Measurements from ENCODE around the gene FAM83G.
"Not testable (repeated sequence)": the region's sequence is repeated elsewhere in the genome, so short reads cannot be mapped to it uniquely, and the experiment has no call there.

The FAM83G gene

DNA sequence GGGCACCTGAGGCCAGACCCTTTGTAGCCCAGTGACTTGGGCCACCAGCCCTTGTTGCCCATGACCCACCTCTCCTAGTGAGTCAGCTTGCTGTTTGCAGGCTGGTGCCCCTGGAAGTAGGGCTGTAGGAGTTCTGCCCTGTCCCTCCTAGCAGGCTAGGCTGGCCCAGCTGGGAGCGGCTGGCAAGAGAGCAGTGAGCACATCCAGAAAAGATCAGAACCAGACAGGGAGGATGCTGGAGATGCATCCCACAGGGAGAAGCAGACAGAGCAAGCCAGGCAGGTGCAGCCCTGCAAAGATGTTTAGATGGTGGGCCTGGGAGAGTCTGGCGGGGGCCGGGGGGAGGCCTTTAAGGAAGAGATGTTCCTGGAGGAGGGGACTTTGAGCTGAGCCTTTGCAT is 50.2 kb downstream of the FAM83G start:
- DNase-seq (ENCODE audit: low spot score), result no peak

DNA sequence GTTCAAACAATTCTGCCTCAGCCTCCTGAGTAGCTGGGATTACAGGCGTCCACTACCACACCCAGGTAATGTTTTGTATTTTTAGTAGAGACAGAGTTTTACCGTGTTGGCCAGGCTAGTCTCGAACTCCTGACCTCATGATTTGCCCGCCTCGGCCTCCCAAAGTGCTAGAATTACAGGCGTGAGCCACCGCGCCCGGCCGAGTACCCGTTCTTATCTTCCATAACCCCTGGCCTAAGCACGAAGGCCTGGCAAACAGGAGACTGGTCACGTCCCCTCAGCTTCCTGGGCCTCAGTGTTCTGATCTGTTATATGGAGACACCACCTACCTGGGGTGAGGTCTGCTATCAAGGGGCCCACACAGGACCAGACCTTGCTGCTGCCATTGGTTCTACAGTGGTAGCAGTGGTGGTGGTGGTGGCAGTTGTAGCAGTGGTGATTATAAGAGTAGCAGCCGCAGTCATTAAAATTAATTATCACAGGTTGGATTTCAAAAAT is 51.3 kb downstream of the FAM83G start:
- DNase-seq (ENCODE audit: low spot score), result no peak

DNA sequence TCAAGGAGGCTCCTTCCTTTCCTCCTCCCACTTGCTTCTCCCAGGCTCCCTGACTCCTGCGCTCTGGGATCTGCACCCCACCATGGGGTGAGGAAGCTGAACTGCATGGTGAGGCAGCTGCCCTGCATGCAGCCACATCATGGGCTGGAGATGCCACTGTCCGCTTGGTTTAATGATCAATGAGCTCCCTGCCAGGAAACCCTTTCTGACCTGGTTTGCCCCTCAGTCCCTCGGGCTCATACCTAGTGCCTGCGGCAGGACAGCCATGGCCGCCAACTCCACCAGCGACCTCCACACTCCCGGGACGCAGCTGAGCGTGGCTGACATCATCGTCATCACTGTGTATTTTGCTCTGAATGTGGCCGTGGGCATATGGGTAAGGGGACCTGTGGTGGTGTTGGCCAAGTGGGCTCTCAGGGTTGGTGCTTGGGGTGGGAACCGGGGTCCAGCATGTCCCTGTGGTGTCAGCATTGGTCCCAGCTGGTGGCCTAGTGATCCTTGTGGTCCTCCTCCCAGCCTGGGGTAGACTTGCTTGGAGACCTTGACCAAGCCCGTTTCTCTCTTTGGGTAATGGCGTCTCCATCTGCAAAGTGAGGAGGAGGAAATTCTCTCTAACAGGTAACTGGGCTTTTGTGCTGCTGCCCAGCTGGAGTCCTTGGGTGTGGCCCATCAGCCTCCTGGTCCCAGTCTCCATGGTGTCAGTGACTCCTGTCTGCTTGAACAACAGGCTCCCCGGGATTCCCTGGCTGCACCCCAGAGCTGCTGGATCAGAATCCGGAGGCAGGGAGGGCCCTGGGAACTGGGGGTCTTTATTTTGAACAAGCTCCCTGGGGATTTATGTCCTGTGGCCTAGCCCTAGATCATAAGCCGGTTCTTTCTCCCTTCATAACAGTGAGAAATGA is 52.4 kb downstream of the FAM83G start, which contains the start of gene SLC5A10:
TSS of gene SLC5A10 (plus strand) at position 225 of the 902 bp plus-strand sequence. CDS start at position 266, 41 bp downstream.
- no peak for DNase-seq (ENCODE audit: low spot score)

DNA sequence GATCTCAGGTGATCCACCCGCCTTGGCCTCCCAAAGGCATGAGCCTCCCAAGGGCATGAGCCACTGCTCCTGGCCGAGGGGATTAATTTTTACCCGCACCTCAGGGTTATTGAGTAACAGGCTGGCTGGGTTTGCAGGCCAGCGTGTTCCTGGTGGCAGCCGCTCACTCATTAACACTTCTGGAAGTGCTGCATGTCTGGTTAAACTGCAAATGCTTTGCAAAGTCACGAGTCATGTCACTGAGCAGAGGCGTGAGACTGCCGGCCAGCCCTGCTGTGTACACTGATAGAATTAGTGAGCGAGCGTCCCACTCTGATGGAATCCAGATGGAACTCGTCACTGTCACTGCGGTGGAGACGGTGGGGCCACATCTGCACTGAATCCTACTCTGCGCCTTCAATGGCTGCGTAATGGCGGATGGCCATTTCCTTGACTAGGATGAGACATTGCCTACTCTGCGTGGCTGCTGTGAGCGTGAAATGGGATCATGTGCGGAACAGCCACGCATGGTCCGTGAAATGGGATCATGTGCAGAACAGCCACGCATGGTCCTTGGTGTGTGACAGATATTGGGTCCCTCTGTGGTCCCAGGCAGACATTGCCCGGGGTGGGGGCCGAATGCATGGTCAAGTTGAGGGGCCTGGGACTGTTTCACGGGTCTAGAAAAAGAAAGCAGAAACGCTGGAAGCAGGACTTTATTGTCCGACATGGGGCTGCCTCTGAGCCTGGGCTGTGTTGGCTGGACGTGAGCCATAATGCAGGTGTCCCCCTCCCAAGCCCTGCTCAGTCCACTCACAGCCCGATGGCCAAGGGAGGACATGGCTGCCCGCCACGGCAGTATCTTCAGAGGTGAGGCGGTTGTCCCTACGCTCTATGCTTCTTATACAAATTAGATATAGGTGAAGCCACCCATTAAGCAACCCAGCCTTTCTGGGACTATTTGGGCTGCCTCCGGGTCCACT is 53.3 kb downstream of the FAM83G start:
- DNase-seq (ENCODE audit: low spot score), result no peak

DNA sequence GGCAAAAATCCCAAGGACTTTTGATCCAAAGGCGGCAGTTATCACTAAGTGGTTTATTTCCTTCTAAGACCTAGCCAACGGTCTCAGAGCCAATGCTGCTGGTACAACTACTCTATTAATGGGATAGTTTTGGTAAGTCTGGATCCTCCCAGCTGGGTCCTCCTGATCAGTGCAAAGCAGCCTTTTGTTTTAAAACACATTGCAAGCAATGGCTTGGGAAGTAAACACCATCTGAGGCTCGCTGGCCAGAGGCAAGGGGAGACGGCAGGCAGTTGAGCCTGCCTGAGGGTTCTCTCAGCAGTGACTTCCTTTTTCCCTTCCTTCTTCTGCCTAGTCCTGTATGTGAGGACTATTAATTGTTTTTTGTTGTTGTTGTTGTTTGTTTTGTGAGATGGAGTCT is 54.2 kb downstream of the FAM83G start:
- no peak for DNase-seq (ENCODE audit: low spot score)

DNA sequence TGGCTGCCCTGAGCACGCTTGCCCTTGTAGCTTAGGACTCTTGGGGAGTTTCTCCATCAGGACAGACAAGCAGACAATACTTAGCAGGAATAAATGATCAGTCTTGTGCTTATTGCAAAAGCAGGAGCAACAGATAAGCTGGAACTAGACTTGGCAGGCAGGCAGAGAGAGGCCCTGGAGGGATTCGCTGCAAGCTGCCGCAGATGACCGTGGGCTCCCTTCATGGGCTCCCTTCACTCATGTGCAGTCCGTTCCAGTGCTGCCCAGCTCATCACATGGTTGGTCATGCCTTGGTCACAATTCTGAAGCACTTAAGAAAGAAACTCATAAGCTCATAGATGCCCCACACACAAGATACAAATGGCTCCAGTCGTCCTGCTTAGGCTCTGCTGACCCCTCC is 55.0 kb downstream of the FAM83G start:
- no peak for DNase-seq (ENCODE audit: low spot score)

DNA sequence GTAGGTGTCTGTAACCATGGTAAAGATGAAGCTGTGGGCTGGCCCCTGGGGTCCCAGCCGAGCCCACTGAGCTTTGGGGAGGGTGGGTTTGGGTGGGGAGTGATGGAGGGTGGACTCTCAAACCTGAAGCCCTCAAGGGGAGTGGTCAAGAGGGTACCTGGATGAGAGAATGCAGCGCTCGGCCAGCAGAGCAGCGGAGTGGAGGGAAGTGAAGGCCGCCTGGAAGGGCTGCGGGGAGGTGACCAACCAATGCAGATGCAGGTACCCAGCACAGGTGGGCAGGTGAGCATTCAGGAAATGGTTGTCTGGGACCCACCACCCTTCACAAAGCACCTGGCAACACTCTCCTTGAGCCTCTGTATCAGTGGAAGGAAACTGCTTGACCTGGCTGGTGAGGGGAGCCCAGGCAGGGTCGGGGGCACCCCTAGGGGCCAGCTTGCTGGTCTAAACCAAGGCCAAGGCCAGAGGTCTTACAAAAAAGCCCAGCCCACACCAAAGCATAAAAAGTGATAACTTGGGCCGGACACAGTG is 56.0 kb downstream of the FAM83G start:
- no peak for DNase-seq (ENCODE audit: low spot score)

DNA sequence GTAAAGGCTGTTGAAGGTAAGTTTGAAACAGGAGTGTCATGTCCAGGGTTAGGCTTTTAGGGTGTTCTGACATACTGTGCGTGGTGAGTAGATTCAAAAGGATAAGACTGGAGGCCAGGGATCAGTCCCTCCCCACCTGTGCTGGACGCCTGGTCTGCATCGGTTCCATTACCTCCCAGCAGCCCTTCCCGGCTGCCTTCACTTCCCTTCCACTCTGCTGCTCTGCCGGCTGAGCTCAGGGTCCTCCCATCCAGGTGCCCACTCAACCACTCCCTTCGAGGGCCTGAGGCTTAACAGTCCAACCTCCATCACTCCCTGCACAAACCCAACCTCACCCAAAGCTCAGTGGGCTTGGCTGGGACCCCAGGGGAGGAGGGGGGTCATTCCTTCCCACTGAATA is 56.7 kb downstream of the FAM83G start:
- DNase-seq (ENCODE audit: low spot score), result no peak

DNA sequence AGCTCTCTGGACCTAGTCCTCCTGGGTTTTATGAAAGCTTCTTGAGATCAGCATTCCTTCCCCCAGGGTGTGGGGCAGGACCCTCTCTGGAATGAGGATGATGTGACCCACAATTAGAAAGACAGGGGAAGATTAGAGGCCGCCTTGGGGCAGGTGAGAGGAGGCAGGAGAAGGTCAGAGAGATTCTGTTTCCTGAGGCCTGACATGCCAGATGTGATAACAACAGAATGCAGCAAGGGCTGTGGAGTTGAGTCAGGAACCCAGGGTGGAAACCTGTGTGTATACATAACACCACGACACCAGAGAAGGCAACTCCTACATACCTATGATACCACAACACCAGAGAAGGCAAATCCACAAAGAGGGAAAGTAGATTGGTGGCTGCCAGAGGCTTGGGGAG is 58.0 kb downstream of the FAM83G start:
- DNase-seq (ENCODE audit: low spot score), result no peak

DNA sequence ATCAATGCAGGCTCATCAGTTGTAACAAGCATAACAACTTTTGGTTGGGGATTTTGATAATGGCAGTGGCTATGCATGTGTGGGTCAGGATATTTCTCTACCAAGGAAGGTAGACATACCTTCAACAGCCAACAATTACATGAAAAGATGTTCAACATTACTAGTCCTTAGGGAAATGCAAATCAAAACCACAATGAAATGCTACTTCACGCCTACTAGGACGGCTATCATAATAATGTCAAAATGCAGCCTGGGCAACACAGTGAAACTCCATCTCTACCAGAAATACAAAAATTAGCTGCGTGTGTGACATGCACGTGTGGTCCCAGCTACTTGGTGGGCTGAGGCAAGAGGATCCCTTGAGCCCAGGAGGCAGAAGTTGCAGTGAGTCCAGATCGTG is 59.9 kb downstream of the FAM83G start:
- DNase-seq (ENCODE audit: low spot score), result no peak

DNA sequence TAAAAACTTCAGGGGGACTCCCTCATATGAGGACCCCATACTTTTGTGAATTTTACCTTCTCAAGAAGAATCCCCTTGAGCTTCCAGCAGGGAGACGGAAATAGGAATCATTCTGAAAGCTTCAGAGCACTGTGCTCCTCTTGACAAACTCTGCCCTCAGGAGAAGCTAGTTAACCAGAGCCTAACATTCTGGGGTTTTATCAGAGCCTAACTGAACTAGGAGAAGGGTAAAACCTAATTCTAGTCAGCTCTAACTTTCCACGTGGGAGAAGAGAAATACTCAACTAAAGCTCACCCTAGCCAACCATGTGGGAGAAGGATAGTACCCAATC is 65.9 kb downstream of the FAM83G start:
- no peak for DNase-seq (ENCODE audit: low spot score)

DNA sequence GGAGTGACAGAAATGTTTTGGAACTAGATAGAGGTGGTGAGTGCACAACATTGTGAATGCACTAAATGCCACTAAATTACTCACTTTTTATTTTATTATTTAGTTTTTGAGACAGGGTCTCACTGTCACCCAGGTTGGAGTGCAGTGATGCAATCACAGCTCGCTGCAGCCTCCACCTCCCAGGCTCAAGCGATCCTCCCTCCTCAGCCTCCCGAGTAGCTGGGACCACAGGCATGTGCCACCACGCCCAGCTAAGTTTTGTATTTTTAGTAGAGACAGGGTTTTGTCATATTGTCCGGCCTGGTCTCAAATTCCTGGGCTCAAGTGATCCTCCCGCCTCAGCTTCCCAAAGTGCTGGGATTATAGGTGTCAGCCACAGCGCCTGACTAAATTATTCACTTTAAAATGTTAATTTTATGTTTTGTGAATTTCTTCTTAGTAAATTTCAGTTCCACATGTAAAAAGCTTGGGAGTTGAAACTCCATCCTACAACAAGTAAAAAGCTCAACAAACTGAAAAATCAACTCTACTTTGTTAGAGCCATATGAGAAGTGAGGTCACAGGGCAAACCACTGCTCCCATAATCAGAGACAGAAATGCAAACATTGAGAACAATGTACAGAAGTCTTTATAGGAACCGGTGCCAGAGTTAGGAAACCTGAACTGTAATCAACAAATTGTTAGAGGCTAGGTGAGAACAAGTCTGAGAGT is 66.4 kb downstream of the FAM83G start:
- DNase-seq (ENCODE audit: low spot score), result no peak

DNA sequence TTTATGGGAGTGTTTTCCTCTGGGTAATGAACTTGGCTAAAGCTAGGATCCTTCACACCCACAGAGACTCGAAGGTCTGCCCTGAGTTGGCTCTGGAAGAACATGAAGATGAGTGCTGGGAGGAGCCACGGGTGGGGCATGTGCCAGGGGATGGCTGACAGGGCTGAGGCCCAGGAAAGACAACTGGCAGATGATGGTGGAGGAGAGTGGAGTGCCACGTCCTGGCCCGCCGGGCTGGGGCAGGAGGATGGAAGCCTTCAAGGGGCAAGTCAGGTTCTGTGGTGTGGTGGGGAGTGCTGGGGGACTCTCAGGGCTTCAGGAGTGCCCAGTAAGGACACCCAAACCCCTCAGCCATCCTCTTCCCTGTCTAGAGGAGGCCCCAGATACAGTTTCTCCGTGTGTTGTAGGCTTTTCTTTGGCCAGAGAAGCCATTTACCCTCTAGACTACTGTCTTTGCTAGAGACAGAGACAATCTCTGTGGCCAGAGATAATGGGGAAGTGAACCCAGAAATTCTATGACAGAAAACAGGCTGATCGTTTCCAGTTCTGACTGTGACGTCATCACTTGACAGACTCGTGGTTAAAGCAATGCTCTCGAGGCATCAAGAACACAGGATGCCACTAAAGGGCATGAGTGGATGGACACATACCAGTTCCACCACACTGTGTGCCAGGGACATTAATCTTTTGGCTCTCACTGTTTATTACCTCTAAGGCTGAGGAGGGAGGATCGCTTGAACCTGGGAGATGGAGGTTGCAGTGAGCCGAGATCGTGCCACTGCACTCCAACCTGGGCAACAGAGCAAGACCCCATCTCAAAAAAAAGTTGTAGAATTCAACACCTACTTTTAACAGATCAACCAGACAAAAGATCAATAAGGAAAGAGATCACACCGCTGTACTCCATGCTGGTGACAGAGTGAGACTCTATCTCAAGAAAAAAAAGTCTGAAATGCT is 71.2 kb downstream of the FAM83G start:
- DNase-seq (ENCODE audit: low spot score), result no peak

DNA sequence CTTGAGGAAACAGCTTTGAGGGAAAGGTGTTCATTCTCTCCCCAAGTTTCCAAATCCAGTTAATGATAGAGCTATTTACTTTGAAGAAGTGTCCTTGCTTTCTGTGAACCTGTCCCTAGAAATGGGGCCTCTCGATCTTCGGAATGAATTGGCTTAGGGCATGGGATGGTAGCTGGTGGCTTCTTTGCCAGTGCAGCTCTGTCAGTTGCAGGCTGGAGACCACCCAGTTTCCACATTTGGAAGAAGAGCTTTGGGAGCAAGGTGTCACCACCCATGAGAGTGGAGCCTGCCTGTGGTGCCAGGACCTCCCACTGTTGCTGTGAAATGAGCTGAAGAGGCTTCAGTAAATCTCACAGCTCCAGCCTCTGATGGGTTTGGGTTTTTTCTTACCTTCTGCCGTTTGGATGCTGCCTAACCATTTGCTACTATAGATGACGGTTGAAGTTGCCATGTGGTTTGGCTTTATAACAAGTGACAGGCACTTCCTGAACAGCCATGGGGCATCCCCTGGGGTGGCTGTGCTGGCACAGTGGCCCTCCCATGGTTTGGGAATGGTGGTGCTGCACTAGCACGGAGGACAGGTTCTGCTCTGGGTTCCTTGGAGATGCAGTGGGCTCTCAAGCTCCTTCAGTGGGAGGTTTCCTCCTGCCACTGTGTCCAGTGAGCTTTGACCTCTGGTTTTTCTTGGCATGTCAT is 72.1 kb downstream of the FAM83G start:
- DNase-seq (ENCODE audit: low spot score), result no peak

DNA sequence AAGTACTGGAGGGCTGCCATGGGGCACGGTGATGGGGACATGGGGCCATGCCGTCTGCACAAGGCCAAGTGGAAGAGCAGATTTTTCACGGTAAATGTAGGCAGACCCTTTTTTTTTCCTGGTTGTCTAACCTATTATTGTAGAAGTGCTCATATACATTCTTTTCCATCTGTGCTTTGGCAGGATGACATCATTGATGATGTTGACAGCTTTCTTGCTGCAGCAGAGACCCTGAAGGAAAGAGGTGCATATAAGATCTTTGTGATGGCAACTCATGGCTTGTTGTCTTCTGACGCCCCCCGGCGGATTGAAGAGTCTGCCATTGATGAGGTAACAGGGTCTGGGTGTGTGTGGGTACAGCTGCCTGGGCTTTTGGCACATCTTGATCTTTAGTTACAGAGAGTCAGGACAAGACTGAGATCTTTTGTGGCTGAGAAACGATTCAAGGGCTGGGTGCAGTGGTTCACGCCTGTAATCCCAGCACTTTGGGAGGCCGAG is 75.9 kb downstream of the FAM83G start:
- DNase-seq (ENCODE audit: low spot score), result no peak

DNA sequence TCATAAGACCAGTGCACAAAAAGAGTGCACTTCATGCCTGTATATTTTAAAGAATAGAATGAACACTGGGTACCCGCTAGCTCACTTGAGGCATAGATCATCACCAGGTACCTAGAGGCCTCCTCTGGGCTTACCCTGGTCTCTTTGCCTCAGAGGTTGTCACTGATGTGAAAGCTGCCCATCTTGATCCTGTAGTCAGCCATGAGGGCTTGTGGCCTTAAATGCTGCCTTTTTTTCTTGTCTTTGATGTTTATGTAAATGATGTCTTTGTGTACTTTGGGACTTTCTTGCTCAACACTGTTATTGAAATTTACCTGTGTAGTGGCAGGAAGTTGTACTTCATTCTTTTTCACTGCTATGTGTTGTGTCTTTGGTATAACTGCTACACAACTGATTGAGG is 79.4 kb downstream of the FAM83G start:
- DNase-seq (ENCODE audit: low spot score), result no peak

DNA sequence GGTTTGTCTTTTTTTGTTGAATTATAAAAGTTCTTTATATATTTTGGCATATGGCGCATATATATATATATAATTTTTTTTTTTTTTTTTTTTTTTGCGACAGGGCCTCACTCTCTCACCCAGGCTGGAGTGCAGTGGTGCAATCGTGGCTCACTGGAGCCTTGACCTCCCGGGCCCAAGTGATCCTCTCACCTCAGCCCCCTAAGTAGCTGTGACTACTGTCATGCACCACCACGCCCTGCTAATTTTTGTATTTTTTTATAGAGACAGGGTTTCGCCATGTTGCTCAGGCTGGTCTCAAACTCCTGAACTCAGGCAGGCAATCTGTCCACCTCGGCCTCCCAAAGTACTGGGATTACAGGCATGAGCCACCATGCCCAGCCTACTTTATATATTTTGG is 82.0 kb downstream of the FAM83G start:
- not testable (repeated sequence) for DNase-seq (ENCODE audit: low spot score)

DNA sequence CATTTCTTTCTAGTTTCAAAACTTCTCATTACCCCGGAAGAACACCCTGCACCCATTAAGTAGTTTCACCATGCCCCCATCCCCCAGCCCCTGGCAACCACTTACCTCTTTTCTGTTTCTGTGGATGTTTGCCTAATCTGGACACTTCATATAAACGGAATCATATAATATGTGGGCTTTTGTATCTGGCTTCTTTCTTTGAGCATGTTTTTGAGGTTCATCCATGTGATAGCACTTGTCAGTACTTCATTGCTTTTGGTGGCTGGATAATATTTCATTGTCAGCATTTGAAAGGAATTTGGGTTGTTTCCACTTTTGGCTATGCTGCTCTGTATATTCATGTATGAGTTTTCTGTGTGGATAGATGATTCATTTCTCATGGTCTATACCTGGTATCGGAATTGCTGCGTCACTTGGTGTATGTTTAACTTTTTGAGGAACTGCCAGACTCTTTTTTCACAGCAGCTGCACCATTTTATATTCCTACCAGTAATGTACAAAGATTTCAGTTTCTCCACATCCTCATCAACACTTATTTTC is 82.6 kb downstream of the FAM83G start:
- DNase-seq (ENCODE audit: low spot score), result no peak

DNA sequence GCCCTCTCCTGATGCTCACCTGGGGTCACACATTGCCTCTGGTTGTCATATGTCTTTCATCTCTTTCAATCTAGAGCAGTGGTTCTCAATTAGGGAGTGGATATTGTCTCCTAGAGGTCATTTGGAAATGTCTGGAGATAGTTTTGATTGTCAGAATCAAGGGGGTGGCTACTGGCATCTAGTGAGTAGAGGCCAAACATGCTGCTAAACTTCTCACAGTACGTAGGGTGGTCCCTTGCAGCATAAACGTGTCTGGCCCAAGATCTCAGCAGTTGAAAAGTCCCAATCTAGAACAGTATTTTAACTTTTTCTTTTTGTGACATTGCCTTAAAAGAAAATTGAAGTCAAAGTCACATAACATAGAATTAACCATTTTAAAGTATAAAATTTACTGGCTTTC is 83.1 kb downstream of the FAM83G start:
- no peak for DNase-seq (ENCODE audit: low spot score)

All from HuH-7 (cell line).